Chondrocyte (in vitro differentiated cells): Measurements from ENCODE around the gene NDUFA13. TPM values are rescaled to one million over a fixed set of nuclear protein-coding genes. Genes with fewer than 3 reads are reported as not detected.

Source experiments
- DNase-seq: peaks from one replicate; pipeline ENCODE4 v3.0.0; 2021; ENCODE audit warnings: mixed read lengths, low spot score
- H3K27ac Mint-ChIP-seq: one replicate; pipeline ENCODE4 v1.8.0; 2021; ENCODE audit warnings: mild to moderate bottlenecking, moderate library complexity, mixed read lengths; ENCODE audit not compliant: unreplicated experiment
- H3K27me3 Mint-ChIP-seq: 2 replicates; pipeline ENCODE4 v1.8.0; 2021; ENCODE audit warnings: low read depth, mixed read lengths
- H3K36me3 Mint-ChIP-seq: 2 replicates; pipeline ENCODE4 v1.8.0; 2021; ENCODE audit warnings: low read depth, mixed read lengths
- H3K4me1 Mint-ChIP-seq: 2 replicates; pipeline ENCODE4 v1.8.0; 2021; ENCODE audit warnings: low read depth, mild to moderate bottlenecking, mixed read lengths
- H3K4me3 Mint-ChIP-seq: one replicate; pipeline ENCODE4 v1.8.0; 2021; ENCODE audit warnings: mild to moderate bottlenecking, moderate library complexity, mixed read lengths; ENCODE audit not compliant: unreplicated experiment
- H3K9me3 Mint-ChIP-seq: 2 replicates; pipeline ENCODE4 v1.8.0; 2021; ENCODE audit warnings: low read depth, mixed read lengths
- CTCF ChIP-seq: fragments of 200-600 bp; sonication (generic); IDR thresholded peaks from 2 replicates; pipeline ENCODE4 v1.5.0; 2021; ENCODE audit warnings: antibody characterized with exemption, mild to moderate bottlenecking, moderate library complexity
- total RNA-seq: library from RNA; stranded (reverse); gene quantifications from 3 replicates; pipeline ENCODE4 v1.2.1, GENCODE V29; 2021

NDUFA13 gene
- total RNA-seq, 1 donor from 2014 or later = 313 TPM

DNA sequence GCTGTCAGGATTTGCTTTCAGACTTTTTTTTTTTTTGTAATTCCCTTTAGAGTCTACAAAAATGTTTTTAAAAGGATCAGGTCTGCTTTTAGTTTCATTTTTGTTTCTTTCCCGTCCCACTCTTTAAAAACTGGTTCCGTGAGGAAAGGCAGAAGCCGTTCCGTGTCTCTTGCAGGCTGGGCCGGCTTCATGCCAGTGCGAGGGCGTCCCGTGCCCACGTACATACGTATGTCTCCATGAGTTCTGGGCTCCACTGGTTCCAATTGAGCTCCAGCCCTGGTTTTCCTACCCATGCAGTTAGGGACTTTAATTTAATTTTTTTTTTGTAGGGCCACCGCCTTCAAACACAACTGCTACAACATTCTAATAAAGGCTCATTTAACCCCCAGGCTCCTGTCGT is 9.4 kb upstream of the NDUFA13 start:
- no peak for DNase-seq
- Mint-ChIP-seq H3K27me3 (no peaks in the 10 kb centered on the region), H3K4me3 (no peak overlapping the region), H3K9me3 (no peaks in the 10 kb centered on the region), H3K4me1 (no peaks in the 10 kb centered on the region), H3K36me3 (peaks cover 20% of the 10 kb centered on the region), H3K27ac (no peak overlapping the region)
- TF ChIP-seq CTCF = no peak

- H3K36me3 Mint-ChIP-seq = peaks cover 18% of the 10 kb centered on the region
- DNase-seq = no peak
- no peaks in the 10 kb centered on the region for H3K9me3 Mint-ChIP-seq
- H3K4me1 Mint-ChIP-seq = no peaks in the 10 kb centered on the region
- no peak for TF ChIP-seq CTCF
- no peak overlapping the region for H3K27ac Mint-ChIP-seq
- no peak overlapping the region for H3K4me3 Mint-ChIP-seq
- H3K27me3 Mint-ChIP-seq = no peaks in the 10 kb centered on the region
These were observed 8.7 kb upstream of the NDUFA13 start for GRCh38 chr19:19507354-19507753.

GRCh38 chr19:19508217-19508616 is 7.8 kb upstream of the NDUFA13 start:
- H3K4me1 Mint-ChIP-seq = no peaks in the 10 kb centered on the region
- no peaks in the 10 kb centered on the region for H3K27me3 Mint-ChIP-seq
- no peak overlapping the region for H3K4me3 Mint-ChIP-seq

DNA sequence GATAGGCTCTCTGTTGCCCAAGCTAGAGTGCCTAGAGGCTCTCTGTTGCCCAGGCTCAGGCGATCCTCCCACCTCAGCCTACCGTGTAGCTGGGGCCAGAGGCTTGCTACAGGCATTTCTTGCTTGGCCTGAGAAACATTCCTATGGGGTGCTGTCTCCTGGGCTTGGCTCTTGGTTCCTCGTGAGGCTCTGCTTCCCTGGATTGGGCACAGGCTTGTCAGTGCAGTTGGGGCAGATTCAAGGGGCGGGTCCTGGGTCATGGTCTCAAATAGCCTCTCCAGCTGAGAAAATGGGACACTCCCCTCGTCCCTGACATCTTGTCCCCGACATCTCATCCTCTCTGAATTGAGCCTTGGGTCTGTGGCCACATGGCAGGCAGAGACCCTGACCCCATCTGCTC is 5.6 kb upstream of the NDUFA13 start:
- DNase-seq = no peak
- no peaks in the 10 kb centered on the region for H3K9me3 Mint-ChIP-seq
- peaks cover 10% of the 10 kb centered on the region for H3K36me3 Mint-ChIP-seq
- H3K27ac Mint-ChIP-seq = no peak overlapping the region
- TF ChIP-seq CTCF = no peak
- no peak overlapping the region for H3K4me3 Mint-ChIP-seq
- H3K4me1 Mint-ChIP-seq = no peaks in the 10 kb centered on the region
- H3K27me3 Mint-ChIP-seq = no peaks in the 10 kb centered on the region

More at GRCh38 chr19:19508217-19508616, 7.8 kb upstream of the NDUFA13 start:
- Mint-ChIP-seq H3K9me3 (no peaks in the 10 kb centered on the region), H3K27ac (no peak overlapping the region), H3K36me3 (peaks cover 12% of the 10 kb centered on the region)
- no peak for DNase-seq
- TF ChIP-seq CTCF = no peak

- DNase-seq = no peak
- no peaks in the 10 kb centered on the region for H3K36me3 Mint-ChIP-seq
- no peaks in the 10 kb centered on the region for H3K9me3 Mint-ChIP-seq
- no peak overlapping the region for H3K4me3 Mint-ChIP-seq
- no peak for TF ChIP-seq CTCF
- peaks cover 14% of the 10 kb centered on the region for H3K4me1 Mint-ChIP-seq
- H3K27me3 Mint-ChIP-seq = no peaks in the 10 kb centered on the region
- no peak overlapping the region for H3K27ac Mint-ChIP-seq
These were observed 2.3 kb upstream of the NDUFA13 start for GRCh38 chr19:19513682-19514081.
